Measurements from ENCODE around the gene SDHC. TPM values are rescaled to one million over a fixed set of nuclear protein-coding genes. Genes with fewer than 3 reads are reported as not detected.

Gene SDHC
- total and polyA plus RNA-seq, 3 experiments from 2014 or later: 199 to 232 (median 226) TPM

DNA sequence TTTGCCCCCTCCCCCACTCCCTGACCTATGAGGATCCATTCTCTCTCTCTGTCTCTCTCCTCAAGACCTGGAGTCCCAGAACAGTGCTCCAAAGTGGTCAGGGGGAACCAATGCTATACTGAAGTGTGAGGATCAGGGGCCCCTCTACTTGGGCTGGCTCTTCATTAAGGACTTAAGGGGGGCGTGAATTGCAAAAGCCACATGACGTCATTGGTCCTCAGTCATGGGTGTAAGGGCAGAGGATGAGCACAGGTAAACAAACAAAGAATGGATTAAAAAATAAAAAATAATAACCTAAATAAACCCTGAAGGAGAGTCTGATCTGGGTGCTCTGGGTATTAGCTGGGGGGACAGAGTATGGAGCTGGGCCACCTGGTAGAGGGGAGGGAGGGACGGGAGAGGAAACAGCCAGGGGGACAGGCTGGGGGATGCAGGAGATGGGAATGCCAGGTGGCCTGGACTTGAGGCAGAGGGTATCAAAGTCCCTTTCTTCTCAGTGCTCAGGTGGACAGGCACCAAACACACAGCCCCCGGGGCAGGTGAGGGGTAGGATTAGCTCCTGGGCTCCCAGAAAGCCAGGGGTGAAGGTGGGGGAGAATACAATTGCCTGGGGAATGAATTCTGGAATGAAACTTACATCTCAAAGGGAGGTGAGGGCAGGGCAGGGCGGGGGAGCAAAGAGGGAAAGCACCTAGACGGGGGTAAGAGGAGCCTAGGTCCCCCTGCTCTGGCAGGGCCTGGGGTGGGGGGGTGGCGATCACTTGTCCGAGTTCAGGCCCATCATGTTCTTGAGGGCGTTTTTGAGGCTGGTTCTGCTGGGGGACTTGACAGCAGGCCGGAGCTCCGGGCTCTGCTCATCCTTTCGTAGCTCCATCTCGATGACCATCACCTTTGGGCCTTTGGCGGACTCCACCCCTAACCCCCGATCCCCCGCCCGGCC, 9.0 kb upstream of the SDHC start:
- H3K9me3 ChIP-seq (ENCODE audit: low read length): no peaks in the 10 kb centered on the region
- no peaks in the 10 kb centered on the region for H3K9me3 Mint-ChIP-seq
- no peaks in the 10 kb centered on the region for H3K27me3 ChIP-seq (ENCODE audit: insufficient read depth, low read length, poor library complexity, severe bottlenecking)
- H3K27ac ChIP-seq (ENCODE audit: low read depth, low read length): peak overlapping the region; percentile 78
- H3K4me1 Mint-ChIP-seq: peaks cover 30 to 49% (median 42%) of the 10 kb centered on the region in 3 donors
- CTCF ChIA-PET: interaction anchor here (0.6 to 3.6 kb wide), 15 partner anchors 10 to 134 kb away, joined by 3 to 35 read pairs (median 4); partner anchors contain the start of gene TOMM40L
- H3K27me3 Mint-ChIP-seq: no peaks in the 10 kb centered on the region
- H3K4me3 ChIP-seq (ENCODE audit: low read length): peak overlapping the region; percentile 89
- H3K36me3 Mint-ChIP-seq: peaks cover 0 to 17% (median 1%) of the 10 kb centered on the region in 3 donors
- DNase-seq: no peak
- POLR2A ChIA-PET: interaction anchor here (1.2 to 2.1 kb wide), 3 partner anchors 9 to 259 kb away, joined by 4 to 14 read pairs (median 4); partner anchors contain the start of genes SDHC, TOMM40L and USF1
- H3K36me3 ChIP-seq (ENCODE audit: insufficient read depth, low read length): no peaks in the 10 kb centered on the region
- H3K4me3 Mint-ChIP-seq: peak overlapping the region; percentile 91 to 99 (median 93)
- peaks cover 30% of the 10 kb centered on the region for H3K4me1 ChIP-seq (ENCODE audit: insufficient read depth, low read length)
- peak overlapping the region; percentile 79 to 100 (median 93) for H3K27ac Mint-ChIP-seq

DNA sequence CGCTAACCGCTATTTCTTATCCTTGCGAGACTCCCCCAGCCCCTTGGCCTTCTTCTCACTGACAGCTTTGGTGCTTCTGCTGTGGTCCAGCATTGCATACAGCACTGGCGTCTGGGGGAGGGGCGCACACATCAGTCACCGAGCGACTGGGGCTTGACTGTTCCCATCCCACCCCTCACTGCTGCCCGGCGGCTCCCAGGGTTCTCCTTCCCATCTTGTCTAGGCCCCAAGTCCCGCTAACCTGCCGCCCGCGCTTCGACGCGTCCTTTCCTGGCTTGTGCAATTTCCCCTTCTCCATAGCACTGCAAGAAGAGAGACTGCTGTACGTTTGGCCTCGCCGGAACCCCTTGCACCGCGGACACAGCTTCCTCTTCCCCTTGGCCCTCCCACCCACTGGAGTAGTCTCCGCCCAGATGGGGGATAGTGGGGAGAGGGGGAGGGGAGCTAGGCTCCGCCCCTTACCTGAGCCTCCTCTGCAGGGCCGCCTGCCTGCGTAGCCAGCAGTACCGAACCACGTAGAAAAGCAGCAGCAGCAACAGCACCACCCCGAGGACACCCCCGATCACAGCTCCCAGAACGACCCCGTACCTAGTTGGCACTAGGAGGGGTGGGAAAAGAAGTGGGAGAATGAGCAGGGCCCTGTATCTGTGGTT, 8.2 kb upstream of the SDHC start:
- H3K27ac ChIP-seq (ENCODE audit: low read depth, low read length): peak overlapping the region; percentile 78
- no peaks in the 10 kb centered on the region for H3K9me3 ChIP-seq (ENCODE audit: low read length)
- H3K9me3 Mint-ChIP-seq: no peaks in the 10 kb centered on the region
- H3K4me1 ChIP-seq (ENCODE audit: insufficient read depth, low read length): peaks cover 30% of the 10 kb centered on the region
- POLR2A ChIA-PET: interaction anchor here (0.6 to 2.1 kb wide), 5 partner anchors 8 to 260 kb away, joined by 4 to 14 read pairs (median 5); partner anchors contain the start of genes SDHC, TOMM40L and USF1
- H3K36me3 ChIP-seq (ENCODE audit: insufficient read depth, low read length): no peaks in the 10 kb centered on the region
- peak; percentile 73 to 95 (median 92) for DNase-seq
- H3K36me3 Mint-ChIP-seq: peaks cover 0 to 12% (median 1%) of the 10 kb centered on the region in 3 donors
- peak overlapping the region; percentile 91 to 99 (median 93) for H3K4me3 Mint-ChIP-seq
- H3K27ac Mint-ChIP-seq: peak overlapping the region; percentile 79 to 100 (median 93)
- CTCF ChIA-PET: interaction anchor here (0.6 to 3.6 kb wide), 17 partner anchors 9 to 135 kb away, joined by 3 to 35 read pairs (median 4); partner anchors contain the start of gene TOMM40L
- H3K27me3 Mint-ChIP-seq: no peaks in the 10 kb centered on the region
- no peaks in the 10 kb centered on the region for H3K27me3 ChIP-seq (ENCODE audit: insufficient read depth, low read length, poor library complexity, severe bottlenecking)
- H3K4me3 ChIP-seq (ENCODE audit: low read length): peak overlapping the region; percentile 89
- peaks cover 30 to 49% (median 42%) of the 10 kb centered on the region in 3 donors for H3K4me1 Mint-ChIP-seq

DNA sequence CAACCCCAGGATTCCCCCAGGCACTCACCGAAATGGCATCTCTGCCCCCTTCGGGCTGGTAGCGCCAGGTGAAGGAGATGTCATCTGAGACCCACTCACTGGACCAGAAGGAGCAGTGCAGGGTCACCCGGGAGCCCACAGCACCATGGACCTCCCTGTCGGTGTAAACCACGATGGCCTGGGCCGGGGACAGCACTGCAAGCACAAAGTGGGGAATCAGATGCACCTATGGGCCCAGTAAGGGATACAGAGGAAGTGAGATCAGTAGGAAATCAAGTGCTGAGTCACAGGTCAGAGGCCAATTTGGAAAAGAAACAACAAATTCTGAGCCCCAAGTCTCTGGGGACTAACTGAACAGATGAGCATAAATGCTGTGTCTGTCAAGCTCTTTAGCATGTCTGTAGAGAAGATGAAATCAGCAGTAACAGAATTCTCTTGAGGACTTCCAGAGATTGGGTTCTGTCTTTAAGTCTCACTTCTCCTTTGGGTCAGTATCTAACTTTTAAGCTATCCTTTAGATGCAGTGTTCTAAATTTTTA, 6.9 kb upstream of the SDHC start:
- POLR2A ChIA-PET: interaction anchor here (0.6 kb wide), 1 partner anchor 15 kb away, joined by 6 read pairs; no protein-coding TSS in a partner anchor
- CTCF ChIA-PET: interaction anchor here (1.1 to 3.6 kb wide), 8 partner anchors 8 to 154 kb away, joined by 3 to 35 read pairs (median 4); partner anchors contain the start of genes PPOX, TOMM40L and UFC1
- peak in 3 of 5 donors; percentile 10 to 51 (median 10) for DNase-seq

DNA sequence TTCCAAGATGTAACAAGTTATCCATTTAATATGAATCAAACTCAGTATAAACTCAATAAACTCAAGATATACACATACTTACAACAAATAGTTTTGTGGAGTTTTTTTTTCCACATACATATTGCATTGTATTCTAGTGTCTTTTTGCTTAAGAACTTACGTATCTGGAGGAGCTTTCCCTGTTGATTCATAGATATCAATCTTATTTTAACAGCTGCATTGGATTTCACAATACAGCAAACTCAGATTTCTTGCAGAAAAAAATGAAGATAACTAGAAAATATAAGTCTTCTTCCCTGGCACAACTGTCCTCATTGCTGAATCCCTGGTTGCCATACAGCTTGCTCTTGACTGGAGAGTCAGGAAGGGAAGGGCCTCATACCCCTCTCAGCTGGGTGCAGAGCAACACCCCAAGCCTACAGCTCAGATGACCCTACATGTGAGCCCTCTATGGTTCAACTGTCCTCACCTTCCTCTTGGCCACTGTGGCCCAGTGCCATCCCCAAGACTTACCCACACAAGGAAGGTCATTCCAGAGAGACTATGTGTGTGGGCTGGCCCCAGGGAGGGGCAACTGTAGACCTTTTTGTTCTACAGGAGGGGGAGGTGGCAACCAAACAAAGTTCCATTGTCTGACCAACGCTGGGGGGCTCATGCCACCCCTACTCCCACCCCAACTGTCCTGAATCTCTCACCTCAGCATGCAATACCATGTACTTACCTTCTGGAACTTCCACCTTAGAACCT, 6.1 kb upstream of the SDHC start:
- H3K4me3 ChIP-seq (ENCODE audit: low read length): no peak overlapping the region
- H3K36me3 ChIP-seq (ENCODE audit: insufficient read depth, low read length): no peaks in the 10 kb centered on the region
- no peak overlapping the region for H3K27ac ChIP-seq (ENCODE audit: low read depth, low read length)
- Mint-ChIP-seq H3K4me1 (peaks cover 30 to 43% (median 36%) of the 10 kb centered on the region in 3 donors), H3K36me3 (peaks cover 0 to 7% (median 1%) of the 10 kb centered on the region in 3 donors), H3K27ac (peak overlapping the region; percentile 18 to 89 (median 70)), H3K4me3 (peak overlapping the region in 1 of 7 donors; percentile 72), H3K9me3 (no peaks in the 10 kb centered on the region), H3K27me3 (no peaks in the 10 kb centered on the region)
- H3K9me3 ChIP-seq (ENCODE audit: low read length): no peaks in the 10 kb centered on the region
- ChIA-PET POLR2A (no interaction called here), CTCF (interaction anchor here (1.0 to 3.6 kb wide), 5 partner anchors 18 to 154 kb away, joined by 3 to 35 read pairs (median 4); partner anchors contain the start of genes PPOX, TOMM40L and UFC1)
- no peaks in the 10 kb centered on the region for H3K27me3 ChIP-seq (ENCODE audit: insufficient read depth, low read length, poor library complexity, severe bottlenecking)
- peaks cover 30% of the 10 kb centered on the region for H3K4me1 ChIP-seq (ENCODE audit: insufficient read depth, low read length)
- no peak for DNase-seq

More for the DNA sequence above, 6.9 kb upstream of the SDHC start:
- H3K9me3 ChIP-seq (ENCODE audit: low read length): no peaks in the 10 kb centered on the region
- peaks cover 30 to 49% (median 42%) of the 10 kb centered on the region in 3 donors for H3K4me1 Mint-ChIP-seq
- H3K9me3 Mint-ChIP-seq: no peaks in the 10 kb centered on the region
- H3K36me3 ChIP-seq (ENCODE audit: insufficient read depth, low read length): no peaks in the 10 kb centered on the region
- H3K27ac ChIP-seq (ENCODE audit: low read depth, low read length): no peak overlapping the region
- peak overlapping the region; percentile 24 to 100 (median 93) for H3K27ac Mint-ChIP-seq
- H3K27me3 Mint-ChIP-seq: no peaks in the 10 kb centered on the region
- peaks cover 0 to 12% (median 1%) of the 10 kb centered on the region in 3 donors for H3K36me3 Mint-ChIP-seq
- H3K4me1 ChIP-seq (ENCODE audit: insufficient read depth, low read length): peaks cover 30% of the 10 kb centered on the region
- peak overlapping the region in 3 of 7 donors; percentile 20 to 72 (median 20) for H3K4me3 Mint-ChIP-seq
- H3K27me3 ChIP-seq (ENCODE audit: insufficient read depth, low read length, poor library complexity, severe bottlenecking): no peaks in the 10 kb centered on the region
- no peak overlapping the region for H3K4me3 ChIP-seq (ENCODE audit: low read length)

DNA sequence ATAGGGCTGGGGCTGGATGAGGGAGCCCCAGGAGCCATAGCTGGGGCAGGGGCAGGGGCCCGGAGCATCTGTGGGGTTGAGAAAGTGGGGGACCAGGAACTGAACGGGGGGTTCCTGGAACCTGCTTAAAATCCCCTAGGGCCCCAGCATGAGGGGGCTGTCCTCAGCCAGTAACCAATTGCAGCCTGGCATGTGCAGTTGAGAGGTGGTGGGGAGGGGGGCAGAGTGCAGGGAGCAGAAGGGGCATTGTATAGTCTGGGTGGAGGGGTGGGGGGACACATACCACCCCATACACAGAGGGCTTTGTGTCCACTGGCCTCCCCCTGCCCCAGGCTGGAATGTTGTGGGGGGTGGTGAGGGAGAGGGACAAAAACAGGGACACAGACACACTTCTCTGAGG, 4.3 kb upstream of the SDHC start, which contains the start of gene MPZ:
Gene MPZ (minus strand): TSS at position 101 of the 400 bp plus-strand sequence. CDS start 63 bp downstream, at position 38.
- H3K27ac Mint-ChIP-seq: peak within 1 kb of the TSS in 4 of 8 donors; percentile 1 to 82 (median 26)
- no peak within 1 kb of the TSS for H3K4me3 ChIP-seq (ENCODE audit: low read length)
- ChIA-PET CTCF (no interaction called here), POLR2A (no interaction called here)
- H3K9me3 Mint-ChIP-seq: no peaks in the 10 kb centered on the region
- peak within 1 kb of the TSS in 1 of 7 donors; percentile 72 for H3K4me3 Mint-ChIP-seq
- H3K4me1 Mint-ChIP-seq: peaks cover 26 to 43% (median 31%) of the 10 kb centered on the region in 3 donors
- no peaks in the 10 kb centered on the region for H3K36me3 ChIP-seq (ENCODE audit: insufficient read depth, low read length)
- H3K27me3 Mint-ChIP-seq: no peaks in the 10 kb centered on the region
- H3K36me3 Mint-ChIP-seq: peaks cover 0 to 14% (median 0%) of the 10 kb centered on the region in 3 donors
- no peak within 1 kb of the TSS for H3K27ac ChIP-seq (ENCODE audit: low read depth, low read length)
- no peaks in the 10 kb centered on the region for H3K27me3 ChIP-seq (ENCODE audit: insufficient read depth, low read length, poor library complexity, severe bottlenecking)
- no peaks in the 10 kb centered on the region for H3K9me3 ChIP-seq (ENCODE audit: low read length)
- peaks cover 24% of the 10 kb centered on the region for H3K4me1 ChIP-seq (ENCODE audit: insufficient read depth, low read length)
- DNase-seq: no peak

DNA sequence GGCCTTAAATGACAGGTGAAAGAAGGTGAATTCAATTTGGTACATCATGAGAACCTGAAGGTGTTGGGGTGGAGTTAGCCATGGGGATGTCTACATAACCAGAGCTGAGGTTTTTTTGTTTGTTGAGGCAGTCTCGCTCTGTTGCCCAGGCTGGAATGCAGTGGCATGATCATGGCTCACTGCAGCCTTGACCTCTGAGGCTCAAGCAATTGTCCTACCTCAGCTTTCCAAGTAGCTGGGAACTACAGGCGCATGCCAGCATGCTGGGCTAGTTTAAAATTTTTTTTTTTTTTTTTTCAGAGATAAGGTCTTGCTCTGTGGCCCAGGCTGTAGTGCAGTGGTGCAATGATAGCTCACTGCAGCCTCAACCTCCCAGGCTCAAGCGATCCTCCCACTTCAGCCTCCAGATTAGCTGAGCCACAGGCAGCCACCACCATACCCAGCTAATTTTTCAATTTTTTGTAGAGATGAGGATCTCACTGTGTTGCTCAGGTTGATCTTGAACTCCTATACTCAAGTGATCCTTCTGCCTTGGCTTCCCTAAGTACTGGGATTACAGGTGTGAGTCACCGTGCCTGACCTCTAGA, 2.5 kb upstream of the SDHC start:
- ChIA-PET CTCF (no interaction called here), POLR2A (no interaction called here)
- Mint-ChIP-seq H3K9me3 (no peaks in the 10 kb centered on the region), H3K4me1 (peaks cover 23 to 42% (median 27%) of the 10 kb centered on the region in 3 donors), H3K27ac (peak overlapping the region in 4 of 8 donors; percentile 19 to 83 (median 58)), H3K36me3 (peaks cover 0 to 11% (median 0%) of the 10 kb centered on the region in 3 donors), H3K4me3 (peak overlapping the region in 2 of 7 donors; percentile 43 to 63), H3K27me3 (no peaks in the 10 kb centered on the region)
- DNase-seq: no peak
- H3K27ac ChIP-seq (ENCODE audit: low read depth, low read length): no peak overlapping the region
- no peaks in the 10 kb centered on the region for H3K36me3 ChIP-seq (ENCODE audit: insufficient read depth, low read length)
- no peak overlapping the region for H3K4me3 ChIP-seq (ENCODE audit: low read length)
- H3K4me1 ChIP-seq (ENCODE audit: insufficient read depth, low read length): peaks cover 17% of the 10 kb centered on the region
- H3K9me3 ChIP-seq (ENCODE audit: low read length): no peaks in the 10 kb centered on the region
- no peaks in the 10 kb centered on the region for H3K27me3 ChIP-seq (ENCODE audit: insufficient read depth, low read length, poor library complexity, severe bottlenecking)

Data from CD8-positive, alpha-beta memory T cell (primary cell).